MV-4-11 (cell line): ENCODE measurements around the gene TMOD3.
A peak's percentile ranks its signal among the peaks of the same experiment; 100 is the strongest.
"Not testable (repeated sequence)": the region's sequence is repeated elsewhere in the genome, so short reads cannot be mapped to it uniquely, and the experiment has no call there.

Experiments used
- DNase-seq: peaks from one replicate; lab custom pipeline; 2025; lab: John Stamatoyannopoulos, UW

Gene TMOD3

DNA sequence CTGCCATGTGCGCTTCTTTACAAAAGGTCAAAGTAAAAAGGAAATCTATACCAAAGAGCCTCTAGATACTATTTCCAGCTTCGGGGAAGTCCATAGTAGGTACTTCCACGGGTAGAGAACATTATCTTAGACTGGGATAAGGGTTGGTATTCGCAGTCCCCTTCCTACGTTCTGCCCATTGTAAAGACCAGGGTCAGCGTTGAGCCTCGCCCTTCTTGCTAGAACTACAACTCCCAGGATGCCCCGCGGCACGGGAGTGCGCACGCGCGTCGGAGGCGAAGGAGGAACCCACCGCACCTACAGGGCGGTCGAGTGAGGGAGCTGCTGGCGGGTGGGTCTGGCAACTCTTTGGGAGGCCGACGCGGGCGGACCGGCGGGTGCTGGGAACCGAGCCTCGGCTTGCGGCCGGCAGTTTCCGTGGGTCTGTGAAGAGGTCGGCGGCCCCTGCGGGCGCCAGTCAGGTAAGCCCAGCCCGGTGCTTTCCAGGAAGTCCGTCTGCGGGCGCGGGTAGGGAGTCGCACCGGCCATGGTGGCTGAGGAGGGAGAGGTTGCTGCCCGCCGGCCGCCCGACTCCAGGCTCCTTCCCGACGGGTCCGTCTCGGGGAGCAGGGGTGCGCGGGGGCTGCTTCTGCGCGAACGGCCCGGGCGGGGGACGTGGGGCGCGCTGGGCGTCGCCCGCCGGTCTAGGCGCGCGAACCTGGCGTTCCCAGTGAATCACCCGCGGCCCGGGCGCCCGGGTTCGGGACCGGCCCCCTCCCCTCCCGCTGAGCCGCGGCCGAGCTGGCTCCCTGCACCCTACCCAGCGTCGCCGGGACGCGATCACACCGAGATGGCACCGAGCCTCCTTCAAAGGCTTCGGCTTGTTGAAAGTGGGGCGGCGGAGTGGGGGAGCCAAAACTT lies at the start of gene TMOD3:
Gene TMOD3 (plus strand): TSS at position 278 of the 900 bp plus-strand sequence. CDS start 33,232 bp downstream, outside the sequence.
- peak; percentile 81 for DNase-seq

DNA sequence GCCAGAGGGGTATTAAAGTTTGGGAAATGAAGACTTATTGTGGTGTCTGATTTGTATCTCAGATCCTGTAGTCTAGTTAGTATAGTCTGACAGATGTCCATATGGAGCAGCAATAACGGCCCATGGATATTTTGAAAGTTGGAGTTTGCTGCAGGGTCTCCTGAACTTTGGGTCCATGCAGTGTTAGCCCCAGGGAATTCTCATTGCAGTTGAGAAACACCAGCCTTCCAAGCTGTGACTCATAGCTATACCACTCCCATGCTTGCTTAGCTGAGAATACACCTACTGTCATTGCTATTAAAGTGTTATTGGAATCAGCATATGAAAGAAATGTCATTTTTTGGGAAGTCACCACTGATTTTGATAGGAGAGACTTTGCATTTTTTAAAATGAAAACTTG lies 48.8 kb upstream of the TMOD3 start:
- no peak for DNase-seq

- DNase-seq, result no peak
Observed at GRCh38 chr15:51781506-51781905, 47.9 kb upstream of the TMOD3 start.

DNA sequence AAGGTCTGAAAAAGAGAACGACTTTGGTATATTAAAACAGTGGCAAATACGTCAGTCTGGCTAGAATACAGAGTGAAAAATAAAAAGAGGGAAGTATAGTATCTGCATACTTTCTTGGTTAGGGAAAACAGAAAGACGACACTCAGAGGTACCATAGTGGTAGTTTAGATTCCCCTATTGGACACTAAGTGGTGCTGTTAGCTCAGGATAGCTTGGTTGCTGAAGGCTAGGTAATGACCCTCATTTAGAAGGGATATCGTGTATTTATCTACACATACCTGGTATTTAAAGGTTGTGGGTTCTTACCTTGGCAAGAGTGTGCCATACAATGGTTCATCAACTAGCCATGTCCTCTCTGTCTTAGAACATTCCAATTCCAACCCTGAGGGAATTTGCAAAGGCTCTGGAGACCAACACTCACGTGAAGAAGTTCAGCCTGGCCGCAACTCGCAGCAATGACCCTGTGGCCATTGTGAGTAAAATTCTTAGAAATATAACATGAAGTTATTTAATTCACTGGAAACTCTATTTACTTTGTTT lies 47.0 kb upstream of the TMOD3 start:
- peak; percentile 67 for DNase-seq

DNA sequence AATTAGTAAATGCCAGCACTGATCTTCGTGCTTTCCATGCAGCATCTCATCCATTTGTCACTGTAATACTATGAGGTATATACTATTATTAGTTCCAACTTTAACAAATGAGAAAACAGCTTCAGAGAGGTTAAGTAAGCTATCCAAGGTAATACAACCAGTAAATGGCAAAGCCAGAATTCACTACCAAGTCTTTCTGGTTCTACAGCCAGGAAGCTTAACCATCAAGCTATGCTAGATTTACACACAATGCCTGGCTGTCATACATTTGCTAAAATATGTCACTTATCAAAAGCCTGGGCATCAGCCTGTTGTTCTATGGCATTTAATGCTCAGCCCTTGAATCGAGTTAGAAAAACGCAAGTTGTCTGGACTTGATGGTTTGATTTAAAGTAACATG lies 45.5 kb upstream of the TMOD3 start:
- no peak for DNase-seq

DNA sequence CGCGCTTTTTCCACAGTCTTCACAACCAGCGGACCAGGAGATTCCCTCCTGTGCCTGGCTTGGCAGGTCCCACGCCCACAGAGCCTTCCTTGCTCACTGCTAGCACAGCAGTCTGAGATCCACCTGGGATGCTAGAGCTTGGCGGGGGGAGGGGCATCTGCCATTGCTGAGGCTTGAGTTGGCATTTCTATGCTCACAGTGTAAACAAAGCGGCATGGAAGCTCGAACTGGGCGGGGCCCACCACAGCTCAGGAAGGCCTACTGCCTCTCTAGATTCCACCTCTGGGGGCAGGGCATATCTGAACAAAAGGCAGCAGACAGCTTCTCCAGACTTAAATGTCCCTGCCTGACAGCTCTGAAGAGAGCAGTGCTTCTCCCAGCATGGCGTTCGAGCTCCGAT lies 42.3 kb upstream of the TMOD3 start:
- DNase-seq, result not testable (repeated sequence)

DNA sequence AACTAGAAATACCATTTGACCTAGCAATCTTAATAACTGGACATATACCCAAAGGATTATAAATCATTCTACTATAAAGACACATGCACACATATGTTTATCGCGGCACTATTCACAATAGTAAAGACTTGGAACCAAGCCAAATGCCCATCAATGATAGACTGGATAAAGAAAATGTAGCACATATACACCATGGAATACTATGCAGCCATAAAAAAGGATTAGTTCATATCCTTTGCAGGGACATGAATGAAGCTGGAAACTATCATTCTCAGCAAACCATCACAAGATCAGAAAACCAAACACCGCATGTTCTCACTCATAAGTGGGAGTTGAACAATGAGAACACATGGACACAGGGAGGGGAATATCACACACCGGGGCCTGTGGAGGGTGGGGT lies 37.0 kb upstream of the TMOD3 start:
- DNase-seq, result not testable (repeated sequence)

DNA sequence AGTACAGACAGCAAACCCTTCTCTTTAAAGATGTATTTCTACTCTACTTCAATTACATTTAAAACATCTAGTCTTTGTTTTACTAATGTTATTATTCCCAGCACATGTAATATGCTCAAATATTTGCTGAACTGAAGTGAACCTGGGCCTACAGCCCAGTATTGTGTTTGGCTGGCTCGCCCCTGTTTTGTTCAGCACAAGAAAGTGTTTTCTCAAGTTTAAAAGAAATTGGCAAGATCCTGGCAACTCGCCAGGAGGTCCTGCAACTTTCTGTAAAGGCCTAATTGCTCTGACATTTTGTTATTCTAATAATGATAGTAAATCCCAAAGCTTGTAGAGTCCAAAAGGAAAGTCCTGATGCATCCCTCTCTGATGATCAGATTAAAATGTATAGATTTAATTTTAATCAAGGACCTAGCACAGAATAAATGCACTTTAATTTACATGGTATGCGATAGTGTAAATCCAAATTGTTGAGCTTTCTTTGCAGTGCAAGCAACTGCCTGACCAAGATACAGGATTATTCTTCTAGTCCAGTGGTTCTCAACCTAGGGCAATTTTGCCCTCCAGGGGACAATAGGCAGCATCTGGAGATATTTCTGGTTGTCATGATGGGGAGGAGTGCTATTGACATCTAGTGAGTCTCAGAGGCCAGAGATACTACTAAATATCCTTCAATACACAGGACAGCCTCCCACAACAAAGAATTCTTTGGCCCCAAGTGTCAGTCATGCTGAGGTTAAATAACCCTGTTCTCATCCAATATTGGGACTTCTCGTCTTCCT lies 35.7 kb upstream of the TMOD3 start:
- DNase-seq, result no peak

DNA sequence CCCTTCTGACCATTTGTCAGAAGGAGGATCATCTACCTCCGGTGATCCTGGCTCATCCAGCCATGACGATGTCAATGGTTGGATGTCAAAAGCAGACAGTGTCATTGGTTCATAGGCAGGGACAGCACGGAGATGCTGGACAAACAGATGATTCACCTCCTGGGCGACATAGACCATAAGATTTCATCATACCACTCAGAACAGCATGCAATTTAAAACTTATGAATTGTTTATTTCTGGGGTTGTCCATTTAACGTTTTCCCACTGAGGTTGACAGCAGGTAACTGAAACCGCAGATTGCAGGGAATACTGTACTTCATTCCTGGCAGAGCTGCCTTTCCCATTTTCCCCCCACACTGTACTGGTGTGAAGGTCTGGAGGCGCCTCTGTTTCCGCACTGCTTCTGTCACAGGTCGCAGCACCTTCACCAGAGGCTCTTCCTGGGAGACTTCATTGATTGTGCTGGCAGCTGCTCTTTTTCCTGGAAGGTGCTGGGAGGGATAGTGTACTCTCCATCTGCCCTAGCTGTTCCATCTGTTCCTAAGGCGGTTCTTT lies 32.5 kb upstream of the TMOD3 start:
- peak; percentile 46 for DNase-seq

DNA sequence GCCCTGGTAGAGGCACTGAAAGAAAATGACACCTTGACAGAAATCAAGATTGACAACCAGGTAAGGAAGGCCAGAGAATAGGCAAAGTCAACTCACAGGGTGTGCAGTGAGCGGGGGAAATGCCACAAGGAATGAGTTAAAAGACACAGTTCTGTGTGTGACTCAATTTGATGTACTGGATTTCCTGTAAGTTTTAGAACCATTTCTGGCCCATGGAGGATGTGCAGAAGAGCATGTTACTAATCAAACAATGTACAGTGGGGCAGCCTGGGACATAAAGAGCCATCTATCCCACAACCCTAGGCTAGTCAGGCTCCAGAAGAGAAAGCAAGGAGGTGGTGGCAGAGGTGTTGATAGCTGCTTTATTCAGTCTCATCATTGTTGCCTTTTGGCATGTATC lies 31.2 kb upstream of the TMOD3 start:
- DNase-seq, result no peak

DNA sequence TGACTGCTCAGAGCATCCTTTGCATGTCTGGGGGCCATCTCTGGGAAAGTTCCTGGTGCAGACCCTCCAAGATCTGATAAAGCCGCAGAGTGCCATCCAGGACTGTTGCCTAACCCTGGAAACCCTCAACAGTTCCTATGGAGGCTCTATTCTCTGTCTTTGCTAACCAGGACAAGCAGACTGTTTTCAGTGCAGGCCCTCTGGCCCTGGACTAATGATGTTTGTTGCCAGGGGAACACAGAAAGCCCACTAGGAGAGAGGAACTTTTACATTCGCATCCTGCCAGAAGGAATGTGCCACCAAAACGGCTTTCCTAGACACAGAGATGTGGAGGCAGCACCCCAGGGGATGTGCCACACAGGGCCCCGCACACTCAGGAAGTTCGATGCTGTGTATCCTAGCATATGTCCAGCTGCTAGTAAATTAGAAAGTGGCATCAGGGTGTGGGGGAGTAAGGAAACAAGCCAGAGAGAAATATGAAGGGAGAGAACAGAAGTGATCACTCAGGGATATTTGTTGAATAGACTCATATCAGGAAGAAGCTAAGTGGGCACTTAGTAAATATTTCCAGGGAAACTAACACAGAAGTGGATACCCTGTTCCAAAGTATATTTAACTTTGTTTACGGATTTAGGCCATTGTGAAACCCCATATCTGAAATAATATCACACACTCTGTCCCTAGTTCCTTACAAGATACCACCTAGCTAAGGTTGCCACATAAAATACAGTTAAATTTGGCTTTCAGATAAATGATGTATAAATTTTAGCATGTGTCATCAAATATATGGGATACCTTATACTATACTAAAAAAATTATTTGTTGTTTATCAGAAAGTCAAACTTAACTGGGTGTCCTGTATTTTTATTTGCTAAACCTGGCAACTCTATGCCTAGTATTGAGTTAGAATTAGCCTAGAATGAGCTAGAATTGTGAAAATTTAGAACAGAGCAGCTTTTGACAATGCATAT lies 29.9 kb upstream of the TMOD3 start:
- no peak for DNase-seq

- no peak for DNase-seq
Observed at GRCh38 chr15:51801391-51801835, 28.0 kb upstream of the TMOD3 start.

DNA sequence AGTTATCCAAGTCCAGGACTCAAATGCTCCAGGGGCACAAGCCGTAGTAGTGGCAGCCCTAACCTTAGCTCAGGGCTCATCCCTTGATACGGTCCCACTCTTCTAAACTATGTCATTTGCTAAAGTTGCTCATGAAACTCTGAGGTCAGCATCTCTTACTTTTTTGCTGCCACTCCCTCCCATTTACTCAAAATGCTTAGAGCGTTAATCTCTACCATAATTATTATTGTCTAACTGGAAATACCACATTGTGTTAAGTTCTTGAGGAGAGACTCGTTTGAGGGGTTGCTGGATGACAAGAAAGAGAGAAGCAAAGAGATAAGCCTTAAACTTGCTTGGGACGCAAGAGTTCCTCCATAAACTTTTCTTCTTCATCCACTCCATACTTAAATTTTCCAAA lies 26.9 kb upstream of the TMOD3 start:
- DNase-seq, result no peak

DNA sequence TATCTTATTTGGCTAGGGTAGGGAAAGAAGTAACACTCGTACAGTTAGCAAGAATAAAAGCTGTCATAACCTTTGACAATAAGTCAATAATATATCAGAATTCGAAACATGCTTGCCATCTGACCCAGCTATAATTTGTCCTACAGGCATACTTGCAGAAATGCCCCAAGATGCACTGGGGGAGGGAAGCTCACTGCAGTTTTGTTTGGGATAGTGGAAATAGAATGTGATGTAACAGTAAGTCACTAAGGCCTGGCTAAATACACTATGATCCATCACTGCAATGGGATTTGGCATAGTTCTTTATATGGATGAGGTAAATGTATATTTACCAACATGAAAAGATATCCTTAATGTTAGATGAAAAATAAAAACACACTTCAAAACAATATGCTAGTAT lies 25.5 kb upstream of the TMOD3 start:
- no peak for DNase-seq

- DNase-seq, result no peak
Observed at GRCh38 chr15:51806123-51806522, 23.3 kb upstream of the TMOD3 start.

DNA sequence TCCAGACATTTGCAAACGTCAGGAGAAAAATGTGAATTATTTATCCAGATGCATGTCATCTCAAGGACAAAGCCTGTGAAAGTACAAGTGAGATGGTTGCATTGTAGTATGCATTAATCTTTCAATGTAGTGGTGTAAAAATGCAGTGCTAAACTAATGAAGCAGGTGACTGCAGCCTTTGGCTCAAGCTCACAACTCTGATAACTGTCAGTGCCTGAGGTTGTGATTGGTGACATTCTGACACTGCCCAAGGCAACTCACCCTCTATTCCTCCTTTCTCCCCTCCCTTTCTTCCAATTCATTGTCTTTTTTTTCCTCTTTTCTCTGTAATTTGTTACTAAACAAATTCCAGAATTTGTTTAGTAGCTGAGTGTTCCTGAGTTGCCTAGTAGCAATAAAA lies 20.0 kb upstream of the TMOD3 start:
- no peak for DNase-seq

DNA sequence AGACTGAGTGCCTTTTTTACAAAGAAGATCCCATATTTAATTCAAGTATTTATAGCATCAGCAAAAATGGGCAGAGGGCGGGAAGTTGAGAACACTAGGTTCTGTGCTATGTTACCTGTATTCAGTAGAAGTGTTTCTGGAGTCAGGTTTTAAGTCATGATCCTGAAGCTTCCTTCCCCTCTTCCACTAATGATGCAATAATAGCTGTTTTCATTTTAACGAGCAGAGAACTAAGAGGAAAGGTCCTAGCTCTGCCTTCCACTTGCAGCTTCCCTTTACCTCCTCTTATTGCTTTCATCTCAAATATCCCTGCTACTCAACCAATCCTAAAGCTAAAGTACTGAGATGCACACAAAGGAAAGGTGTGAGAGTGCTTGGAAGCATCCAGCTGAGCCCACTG lies 16.9 kb upstream of the TMOD3 start:
- no peak for DNase-seq

- DNase-seq, result peak; percentile 82
Observed at GRCh38 chr15:51814606-51815005, 14.8 kb upstream of the TMOD3 start.

DNA sequence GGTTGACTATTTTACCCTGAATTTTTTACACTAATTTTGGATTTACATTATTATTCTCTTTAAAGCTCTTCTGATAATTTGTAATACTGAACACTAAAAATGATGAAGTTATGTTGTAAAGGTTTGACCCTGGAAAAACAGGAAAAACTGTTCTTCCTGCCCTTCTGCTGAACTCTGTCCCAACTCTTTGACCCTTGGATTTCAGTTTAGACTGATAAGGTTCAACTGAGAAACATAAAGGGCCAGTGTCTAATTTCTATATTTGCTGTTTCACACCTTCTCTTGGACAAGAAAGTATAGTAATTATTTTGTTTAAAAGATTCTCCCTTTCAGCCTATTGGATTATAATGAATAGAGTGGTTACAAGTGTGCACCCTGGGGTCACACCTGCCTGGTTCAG lies 12.8 kb upstream of the TMOD3 start:
- DNase-seq, result no peak

- no peak for DNase-seq
Observed at GRCh38 chr15:51818150-51818549, 11.3 kb upstream of the TMOD3 start.

DNA sequence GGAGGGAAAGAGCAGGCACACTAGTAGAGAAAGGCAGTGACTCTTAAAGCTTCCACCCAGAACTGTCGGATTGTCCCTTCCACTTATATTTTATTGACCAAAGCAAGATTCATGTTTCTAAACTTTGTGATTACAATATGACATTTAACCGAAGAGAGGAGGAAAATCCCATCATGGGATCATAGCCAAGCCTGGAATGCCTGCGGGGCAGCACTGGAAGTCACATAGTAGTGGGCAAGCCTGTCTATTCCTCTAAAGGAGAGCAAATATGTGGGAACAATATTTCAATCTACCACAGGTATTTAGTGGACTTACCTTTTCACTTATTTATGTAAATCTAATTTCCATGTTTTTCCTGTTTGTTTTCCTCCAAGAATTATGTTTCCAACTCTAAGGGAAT lies 3.8 kb upstream of the TMOD3 start:
- DNase-seq, result no peak
